ENCODE results near the gene SH3BP5.

DNA sequence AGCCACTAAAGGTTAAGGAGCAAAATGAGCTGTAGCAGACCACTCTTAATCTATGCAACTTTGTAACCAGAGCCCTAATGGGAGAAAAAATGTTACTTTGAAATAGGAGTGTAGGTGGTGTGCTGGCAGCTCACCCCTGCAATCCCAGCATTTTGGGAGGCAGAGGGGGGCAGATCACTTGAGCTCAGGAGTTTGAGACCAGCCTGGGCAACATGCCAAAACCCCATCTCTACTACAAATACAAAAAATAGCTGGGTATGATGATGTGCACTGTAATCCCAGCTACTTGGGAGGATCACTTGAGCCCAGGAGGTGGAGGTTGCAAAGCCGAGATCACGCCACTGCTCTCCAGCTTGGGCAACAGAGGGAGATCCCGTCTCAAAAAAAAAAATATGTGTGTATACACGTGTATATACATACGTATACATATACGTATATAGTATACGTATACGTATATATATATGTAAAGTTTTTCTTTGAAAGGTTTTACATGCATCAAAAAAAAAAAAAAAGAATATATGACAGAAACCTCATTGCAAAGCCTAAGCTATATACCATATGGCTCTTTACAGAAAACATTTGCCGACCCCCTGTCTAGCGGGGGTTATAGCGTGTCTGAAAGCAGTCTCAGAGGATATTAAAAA lies 110.7 kb downstream of the SH3BP5 start:
- TF ChIP-seq POLR2A (IDR thresholded peaks at IDR 0.05), result no peak
- TF ChIP-seq, protein P1, sequence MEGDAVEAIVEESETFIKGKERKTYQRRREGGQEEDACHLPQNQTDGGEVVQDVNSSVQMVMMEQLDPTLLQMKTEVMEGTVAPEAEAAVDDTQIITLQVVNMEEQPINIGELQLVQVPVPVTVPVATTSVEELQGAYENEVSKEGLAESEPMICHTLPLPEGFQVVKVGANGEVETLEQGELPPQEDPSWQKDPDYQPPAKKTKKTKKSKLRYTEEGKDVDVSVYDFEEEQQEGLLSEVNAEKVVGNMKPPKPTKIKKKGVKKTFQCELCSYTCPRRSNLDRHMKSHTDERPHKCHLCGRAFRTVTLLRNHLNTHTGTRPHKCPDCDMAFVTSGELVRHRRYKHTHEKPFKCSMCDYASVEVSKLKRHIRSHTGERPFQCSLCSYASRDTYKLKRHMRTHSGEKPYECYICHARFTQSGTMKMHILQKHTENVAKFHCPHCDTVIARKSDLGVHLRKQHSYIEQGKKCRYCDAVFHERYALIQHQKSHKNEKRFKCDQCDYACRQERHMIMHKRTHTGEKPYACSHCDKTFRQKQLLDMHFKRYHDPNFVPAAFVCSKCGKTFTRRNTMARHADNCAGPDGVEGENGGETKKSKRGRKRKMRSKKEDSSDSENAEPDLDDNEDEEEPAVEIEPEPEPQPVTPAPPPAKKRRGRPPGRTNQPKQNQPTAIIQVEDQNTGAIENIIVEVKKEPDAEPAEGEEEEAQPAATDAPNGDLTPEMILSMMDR (IDR thresholded peaks at IDR 0.05), result no peak
